HG03571 (cell line): ENCODE results near the gene OBSL1.
A peak's percentile ranks its signal among the peaks of the same experiment; 100 is the strongest.

Source experiments
- ATAC-seq: cut with Tn5 transposase; IDR thresholded peaks from one replicate; pipeline ENCODE4 v1.9.1; 2021; ENCODE audit not compliant: unreplicated experiment

Gene OBSL1

GRCh38 chr2:219536967-219537366, 34.4 kb downstream of the OBSL1 start:
- ATAC-seq = no peak

GRCh38 chr2:219536425-219536824, 34.9 kb downstream of the OBSL1 start:
- ATAC-seq = no peak

GRCh38 chr2:219533930-219534661, 37.2 kb downstream of the OBSL1 start:
- no peak for ATAC-seq

GRCh38 chr2:219532378-219532649, 39.0 kb downstream of the OBSL1 start:
- no peak for ATAC-seq

GRCh38 chr2:219531639-219532377, 39.5 kb downstream of the OBSL1 start:
- no peak for ATAC-seq

- peak; percentile 74 for ATAC-seq
These were observed 41.0 kb downstream of the OBSL1 start for GRCh38 chr2:219530048-219530963.

GRCh38 chr2:219527472-219527871, 43.9 kb downstream of the OBSL1 start:
- no peak for ATAC-seq

GRCh38 chr2:219527076-219527394, 44.3 kb downstream of the OBSL1 start:
- ATAC-seq = no peak

GRCh38 chr2:219526320-219527075, 44.8 kb downstream of the OBSL1 start:
- ATAC-seq = no peak

GRCh38 chr2:219525533-219526232, 45.7 kb downstream of the OBSL1 start:
- ATAC-seq = no peak

- ATAC-seq = no peak
These were observed 46.5 kb downstream of the OBSL1 start for GRCh38 chr2:219524817-219525216.

- ATAC-seq = no peak
These were observed 48.2 kb downstream of the OBSL1 start for GRCh38 chr2:219523031-219523671.

- no peak for ATAC-seq
These were observed 49.0 kb downstream of the OBSL1 start for GRCh38 chr2:219522111-219523030.

- ATAC-seq = no peak
These were observed 50.1 kb downstream of the OBSL1 start for GRCh38 chr2:219521066-219521880.

- no peak for ATAC-seq
These were observed 51.3 kb downstream of the OBSL1 start for GRCh38 chr2:219520079-219520478.

- no peak for ATAC-seq
These were observed 51.8 kb downstream of the OBSL1 start for GRCh38 chr2:219519526-219519916.

GRCh38 chr2:219517954-219518778, 53.2 kb downstream of the OBSL1 start:
- ATAC-seq = no peak
